Prostate gland (tissue), 2 donors: ENCODE results near the gene CS. TPM values are rescaled to one million over a fixed set of nuclear protein-coding genes. Genes with fewer than 3 reads are reported as not detected.

Experiments
- DNase-seq: peaks from one replicate; pipeline ENCODE4 v3.0.0-alpha.2; 2019; ENCODE audit warnings: low spot score
- H3K27ac ChIP-seq, 2 donors: fragments of 200-600 bp; sonication (generic); 2 replicates each; pipeline ENCODE4 v1.5.1; 2017 to 2019
- H3K27me3 ChIP-seq: fragments of 200-600 bp; sonication (generic); replicated peaks from 2 replicates; pipeline ENCODE4 v1.5.1; 2019; ENCODE audit not compliant: insufficient read depth
- H3K36me3 ChIP-seq, 2 donors: fragments of 200-600 bp; sonication (generic); 1 replicate in 1 of 2; 2 replicates in 1 of 2; pipeline versions ENCODE4 v1.5.1 to v1.8.1; 2017 to 2019
- H3K4me1 ChIP-seq: fragments of 200-600 bp; sonication (generic); replicated peaks from 2 replicates; pipeline ENCODE4 v1.5.1; 2019
- H3K4me3 ChIP-seq, 2 donors: fragments of 200-600 bp; sonication (generic); 2 replicates each; pipeline ENCODE4 v1.5.1; 2017 to 2019
- H3K9me3 ChIP-seq: fragments of 200-600 bp; sonication (generic); 2 replicates; pipeline ENCODE4 v1.5.1; 2017
- POLR2A ChIP-seq: fragments of 450-650 bp; IDR thresholded peaks from one replicate; pipeline ENCODE4 v1.6.1; 2016; ENCODE audit warnings: antibody characterized with exemption, mild to moderate bottlenecking
- POLR2AphosphoS5 ChIP-seq: sonication (generic); formaldehyde crosslinking; IDR thresholded peaks from one replicate; pipeline ENCODE4 v1.6.1; 2017; ENCODE audit warnings: antibody characterized with exemption
- WGBS: methylation state at CpG from one replicate; pipeline ENCODE4 v1.1.5; 2018; 5-methylcytosine and 5-hydroxymethylcytosine counted together
- intact Hi-C: fragments of 100-400 bp; cut with DNase I; formaldehyde crosslinking; loops from one replicate; pipeline ENCODE4 v1.14.2; 2022
- total RNA-seq, 2 donors: library from RNA; depleted of rRNA; stranded (reverse); fragments of >200 nt; gene quantifications; one replicate each; pipeline ENCODE4 v1.1.0, GENCODE V29; 2016
- TF ChIP-seq, protein P1 (sequence below), 4 experiments: fragments of 200-600 bp in 2 of 4; fragments of 450-650 bp in 2 of 4; sonication (generic) in 2 of 4; IDR thresholded peaks; 1 replicate in 3 of 4; 2 replicates in 1 of 4; pipeline ENCODE4 v1.5.1; 2016 to 2019; ENCODE audit warnings: antibody characterized with exemption in 4 of 4, mild to moderate bottlenecking in 2 of 4, moderate library complexity in 2 of 4

The CS gene
- total RNA-seq, 2 donors from 2014 or later, result 106 to 110 TPM

- H3K27me3 ChIP-seq, result no peaks in the 10 kb centered on the region
- 95% methylated on average over 12 of the region's 12 CpGs for WGBS
- H3K4me3 ChIP-seq, result no peak overlapping the region
- DNase-seq, result no peak
- TF ChIP-seq POLR2A (no peak), POLR2AphosphoS5 (no peak)
- TF ChIP-seq, protein P1, sequence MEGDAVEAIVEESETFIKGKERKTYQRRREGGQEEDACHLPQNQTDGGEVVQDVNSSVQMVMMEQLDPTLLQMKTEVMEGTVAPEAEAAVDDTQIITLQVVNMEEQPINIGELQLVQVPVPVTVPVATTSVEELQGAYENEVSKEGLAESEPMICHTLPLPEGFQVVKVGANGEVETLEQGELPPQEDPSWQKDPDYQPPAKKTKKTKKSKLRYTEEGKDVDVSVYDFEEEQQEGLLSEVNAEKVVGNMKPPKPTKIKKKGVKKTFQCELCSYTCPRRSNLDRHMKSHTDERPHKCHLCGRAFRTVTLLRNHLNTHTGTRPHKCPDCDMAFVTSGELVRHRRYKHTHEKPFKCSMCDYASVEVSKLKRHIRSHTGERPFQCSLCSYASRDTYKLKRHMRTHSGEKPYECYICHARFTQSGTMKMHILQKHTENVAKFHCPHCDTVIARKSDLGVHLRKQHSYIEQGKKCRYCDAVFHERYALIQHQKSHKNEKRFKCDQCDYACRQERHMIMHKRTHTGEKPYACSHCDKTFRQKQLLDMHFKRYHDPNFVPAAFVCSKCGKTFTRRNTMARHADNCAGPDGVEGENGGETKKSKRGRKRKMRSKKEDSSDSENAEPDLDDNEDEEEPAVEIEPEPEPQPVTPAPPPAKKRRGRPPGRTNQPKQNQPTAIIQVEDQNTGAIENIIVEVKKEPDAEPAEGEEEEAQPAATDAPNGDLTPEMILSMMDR (IDR thresholded peaks at IDR 0.05), result no peak
- no peaks in the 10 kb centered on the region for H3K4me1 ChIP-seq
- H3K9me3 ChIP-seq, result no peaks in the 10 kb centered on the region
- intact Hi-C loops, result no loop called here
- H3K27ac ChIP-seq, result no peak overlapping the region
- no peaks in the 10 kb centered on the region for H3K36me3 ChIP-seq
Measured at GRCh38 chr12:56311003-56311402, 10.9 kb upstream of the CS start.

DNA sequence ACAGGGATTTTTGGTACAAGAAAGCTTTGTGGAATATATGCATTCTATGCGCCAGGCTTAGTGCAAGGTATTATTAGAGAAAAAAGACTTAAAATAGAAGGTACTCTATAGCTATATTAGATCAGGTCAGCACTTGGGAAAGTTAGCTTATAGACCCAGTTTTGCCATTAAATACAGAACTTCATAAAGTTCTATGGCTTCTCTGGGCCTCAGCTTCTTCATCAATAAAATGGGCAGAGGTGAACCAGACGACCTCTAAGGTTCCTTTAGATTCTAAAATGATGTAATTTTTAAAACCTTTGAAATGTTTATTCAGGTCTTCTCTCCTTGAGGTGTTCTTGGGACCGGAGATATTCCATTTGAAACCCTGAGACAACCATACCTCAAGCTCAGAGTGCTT is 8.6 kb upstream of the CS start:
- Histone ChIP-seq H3K9me3 (no peaks in the 10 kb centered on the region), H3K4me3 (no peak overlapping the region), H3K4me1 (no peaks in the 10 kb centered on the region), H3K36me3 (no peaks in the 10 kb centered on the region), H3K27ac (no peak overlapping the region), H3K27me3 (no peaks in the 10 kb centered on the region)
- DNase-seq, result no peak
- 92% methylated on average over 3 of the region's 3 CpGs for WGBS
- intact Hi-C loops, result no loop called here
- TF ChIP-seq, protein P1 (IDR thresholded peaks at IDR 0.05), result no peak
- no peak for TF ChIP-seq POLR2AphosphoS5
- TF ChIP-seq POLR2A, result no peak

GRCh38 chr12:56307221-56307965 is 7.3 kb upstream of the CS start:
- TF ChIP-seq, protein P1 (IDR thresholded peaks at IDR 0.05), result no peak
- TF ChIP-seq POLR2AphosphoS5 (no peak), POLR2A (no peak)
- no peak overlapping the region for H3K27ac ChIP-seq
- DNase-seq, result no peak
- H3K27me3 ChIP-seq, result no peaks in the 10 kb centered on the region
- no peak overlapping the region for H3K4me3 ChIP-seq
- intact Hi-C loops, result no loop called here
- 92% methylated on average over 7 of the region's 7 CpGs for WGBS
- no peaks in the 10 kb centered on the region for H3K4me1 ChIP-seq
- no peaks in the 10 kb centered on the region for H3K9me3 ChIP-seq
- H3K36me3 ChIP-seq, result no peaks in the 10 kb centered on the region

- Histone ChIP-seq H3K27me3 (no peaks in the 10 kb centered on the region), H3K4me1 (peaks cover 5% of the 10 kb centered on the region), H3K36me3 (no peaks in the 10 kb centered on the region), H3K27ac (no peak overlapping the region), H3K9me3 (no peaks in the 10 kb centered on the region), H3K4me3 (no peak overlapping the region)
- intact Hi-C loops, result no loop called here
- no peak for DNase-seq
- TF ChIP-seq, protein P1 (IDR thresholded peaks at IDR 0.05), result no peak
- no peak for TF ChIP-seq POLR2AphosphoS5
- no peak for TF ChIP-seq POLR2A
- 84% methylated on average over 8 of the region's 8 CpGs for WGBS
Measured at GRCh38 chr12:56304872-56305590, 4.9 kb upstream of the CS start.
